Measurements from ENCODE around the gene ASXL1. TPM values are rescaled to one million over a fixed set of nuclear protein-coding genes. Genes with fewer than 3 reads are reported as not detected.
A peak's percentile ranks its signal among the peaks of the same experiment; 100 is the strongest.

The ASXL1 gene
- total and polyA plus RNA-seq, 8 donors = 32.9 to 57.7 (median 38.0) TPM

DNA sequence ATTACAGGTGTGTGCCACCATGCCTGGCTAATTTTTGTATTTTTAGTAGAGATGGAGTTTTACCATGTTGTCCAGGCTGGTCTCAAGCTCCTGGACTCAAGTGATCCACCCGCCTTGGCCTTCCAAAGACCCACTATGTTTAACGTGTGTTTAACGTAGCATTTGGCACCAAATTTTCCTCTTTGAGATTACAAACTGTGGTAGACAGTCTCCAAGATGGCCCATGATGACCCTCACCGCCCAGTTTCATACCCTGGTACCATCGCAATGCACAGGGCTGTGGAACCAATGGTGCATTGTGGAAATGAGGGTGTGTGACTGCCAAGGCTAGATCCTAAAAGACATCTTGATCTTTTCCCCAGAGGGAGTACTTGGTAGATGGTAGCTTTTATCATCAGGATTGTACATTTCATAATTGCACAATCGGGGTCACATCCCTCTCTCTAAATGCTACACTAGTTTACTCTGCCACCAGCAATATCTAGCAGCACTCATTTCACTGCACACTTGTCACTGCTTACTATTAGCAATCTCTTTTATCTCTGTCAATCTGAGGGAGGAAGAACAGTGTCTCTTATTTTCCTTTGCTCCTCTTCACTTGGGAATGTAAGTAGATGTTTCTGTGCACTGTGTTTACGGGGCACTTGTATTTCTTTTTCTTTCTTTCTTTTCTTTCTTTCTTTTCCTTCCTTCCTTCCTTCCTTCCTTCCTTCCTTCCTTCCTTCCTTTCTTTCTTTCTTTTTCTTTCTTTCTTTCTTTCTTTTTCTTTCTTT is 130.1 kb downstream of the ASXL1 start:
- Histone ChIP-seq H3K4me1 (no peaks in the 10 kb centered on the region), H3K4me3 (no peak overlapping the region), H3K9me3 (no peaks in the 10 kb centered on the region), H3K27me3 (no peaks in the 10 kb centered on the region), H3K36me3 (no peaks in the 10 kb centered on the region), H3K27ac (no peak overlapping the region)
- no peak for ATAC-seq
- no peak for FAIRE-seq
- peak in 1 of 6 donors; percentile 16 for DNase-seq
- WGBS, 2 donors = 93 to 98% methylated on average over 7 of the region's 7 CpGs
- TF ChIP-seq, protein P1, sequence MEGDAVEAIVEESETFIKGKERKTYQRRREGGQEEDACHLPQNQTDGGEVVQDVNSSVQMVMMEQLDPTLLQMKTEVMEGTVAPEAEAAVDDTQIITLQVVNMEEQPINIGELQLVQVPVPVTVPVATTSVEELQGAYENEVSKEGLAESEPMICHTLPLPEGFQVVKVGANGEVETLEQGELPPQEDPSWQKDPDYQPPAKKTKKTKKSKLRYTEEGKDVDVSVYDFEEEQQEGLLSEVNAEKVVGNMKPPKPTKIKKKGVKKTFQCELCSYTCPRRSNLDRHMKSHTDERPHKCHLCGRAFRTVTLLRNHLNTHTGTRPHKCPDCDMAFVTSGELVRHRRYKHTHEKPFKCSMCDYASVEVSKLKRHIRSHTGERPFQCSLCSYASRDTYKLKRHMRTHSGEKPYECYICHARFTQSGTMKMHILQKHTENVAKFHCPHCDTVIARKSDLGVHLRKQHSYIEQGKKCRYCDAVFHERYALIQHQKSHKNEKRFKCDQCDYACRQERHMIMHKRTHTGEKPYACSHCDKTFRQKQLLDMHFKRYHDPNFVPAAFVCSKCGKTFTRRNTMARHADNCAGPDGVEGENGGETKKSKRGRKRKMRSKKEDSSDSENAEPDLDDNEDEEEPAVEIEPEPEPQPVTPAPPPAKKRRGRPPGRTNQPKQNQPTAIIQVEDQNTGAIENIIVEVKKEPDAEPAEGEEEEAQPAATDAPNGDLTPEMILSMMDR (IDR thresholded peaks at IDR 0.05) = no peak
- intact Hi-C loops (cut with DNase I) = loop anchor here in 2 of 3 donors (10.0 kb wide), 2 partner anchors 283 to 333 kb away; partner anchors contain the start of genes PLAGL2 (in 1 of the 2) and POFUT1 (in 1 of the 2)

Other genes with a start within 250 kb of the ASXL1 start
- gene TM9SF4, start 248.6 kb upstream of the ASXL1 start, total RNA-seq = 10 to 100 TPM; 15.3 to 30.2 (median 20.9) TPM
- 10 to 100 TPM; 12.7 to 23.7 TPM for gene TM9SF4, start 248.6 kb upstream of the ASXL1 start, polyA plus RNA-seq
- 1 to 10 TPM; 3.3 to 7.2 (median 4.6) TPM for gene PLAGL2, start 150.6 kb upstream of the ASXL1 start, total RNA-seq
- gene PLAGL2, start 150.6 kb upstream of the ASXL1 start, polyA plus RNA-seq = 1 to 10 TPM; 2.4 to 4.4 TPM
- gene POFUT1, start 150.5 kb upstream of the ASXL1 start, total RNA-seq = 10 to 100 TPM; 10.9 to 20.7 (median 16.8) TPM
- 10 to 100 TPM in 1 of 2 donors, 1 to 10 TPM in 1; 7.3 to 10.3 TPM for gene POFUT1, start 150.5 kb upstream of the ASXL1 start, polyA plus RNA-seq
- gene KIF3B, start 80.7 kb upstream of the ASXL1 start, total RNA-seq = 10 to 100 TPM; 23.7 to 35.4 (median 27.9) TPM
- gene KIF3B, start 80.7 kb upstream of the ASXL1 start, polyA plus RNA-seq = 10 to 100 TPM; 11.0 to 19.4 TPM
- gene NOL4L, start 227.0 kb downstream of the ASXL1 start, total RNA-seq = 10 to 100 TPM in 4 of 6 donors, 1 to 10 TPM in 2; 8.7 to 14.5 (median 10.2) TPM
- gene NOL4L, start 227.0 kb downstream of the ASXL1 start, polyA plus RNA-seq = 10 to 100 TPM; 10.2 to 13.2 TPM

Measured in pancreas (tissue), 10 donors.